Left ventricle myocardium superior (tissue), 1 donor: ENCODE data around the gene SLC43A2. TPM values are rescaled to one million over a fixed set of nuclear protein-coding genes. Genes with fewer than 3 reads are reported as not detected.

Source experiments
- ATAC-seq: fragments of 200-7000 bp; cut with Tn5 transposase; one replicate; pipeline ENCODE4 v1.9.1; 2020; ENCODE audit warnings: mild to moderate bottlenecking, moderate library complexity
- DNase-seq: peaks from one replicate; pipeline ENCODE4 v3.0.0-alpha.2; 2020
- intact Hi-C: fragments of 100-400 bp; cut with micrococcal nuclease; formaldehyde crosslinking; loops from one replicate; pipeline ENCODE4 v1.11.0; 2022
- total RNA-seq: library from RNA; stranded (reverse); fragmentation: NEBNext Ultra II Directional; extraction: Animal tissue kit (Norgen Biotek cat#: 25700); gene quantifications from one replicate; pipeline ENCODE4 v1.2.1, GENCODE V29; 2021
- donor health status: DM: no; HTN: yes; CAD: no; lungs with severe emphysema.

Gene SLC43A2
- total RNA-seq, 1 donor from 2014 or later: 3.1 TPM

GRCh38 chr17:1601571-1601970 lies 27.1 kb downstream of the SLC43A2 start:
- DNase-seq (no peak), ATAC-seq (no peak)
- intact Hi-C loops: no loop called here

GRCh38 chr17:1598399-1599095 lies 30.1 kb downstream of the SLC43A2 start:
- ATAC-seq: no peak
- intact Hi-C loops: no loop called here
- no peak for DNase-seq

GRCh38 chr17:1597861-1598342 lies 30.7 kb downstream of the SLC43A2 start:
- ATAC-seq (no peak), DNase-seq (no peak)
- intact Hi-C loops: no loop called here

- ATAC-seq (no peak), DNase-seq (no peak)
- intact Hi-C loops: no loop called here
Measured at GRCh38 chr17:1593630-1593931, 35.1 kb downstream of the SLC43A2 start.

- DNase-seq (no peak), ATAC-seq (no peak)
- intact Hi-C loops: no loop called here
Measured at GRCh38 chr17:1592751-1593629, 35.6 kb downstream of the SLC43A2 start.

GRCh38 chr17:1591474-1592090 lies 37.1 kb downstream of the SLC43A2 start:
- DNase-seq: no peak
- no peak for ATAC-seq
- intact Hi-C loops: no loop called here

GRCh38 chr17:1590747-1591473 lies 37.7 kb downstream of the SLC43A2 start:
- intact Hi-C loops: no loop called here
- ATAC-seq (no peak), DNase-seq (no peak)

GRCh38 chr17:1590029-1590746 lies 38.4 kb downstream of the SLC43A2 start:
- ATAC-seq (peak; percentile 93), DNase-seq (peak; percentile 81)
- intact Hi-C loops: no loop called here

GRCh38 chr17:1588821-1589585 lies 39.6 kb downstream of the SLC43A2 start:
- DNase-seq (no peak), ATAC-seq (no peak)
- intact Hi-C loops: no loop called here

- ATAC-seq (no peak), DNase-seq (no peak)
- intact Hi-C loops: no loop called here
Measured at GRCh38 chr17:1584167-1584566, 44.5 kb downstream of the SLC43A2 start.

GRCh38 chr17:1583556-1583955 lies 45.1 kb downstream of the SLC43A2 start:
- DNase-seq: no peak
- ATAC-seq: no peak
- intact Hi-C loops: no loop called here

- no peak for ATAC-seq
- intact Hi-C loops: no loop called here
- no peak for DNase-seq
Measured at GRCh38 chr17:1582374-1582773, 46.3 kb downstream of the SLC43A2 start.

GRCh38 chr17:1580979-1581676 lies 47.5 kb downstream of the SLC43A2 start:
- intact Hi-C loops: no loop called here
- DNase-seq (no peak), ATAC-seq (no peak)

- DNase-seq: no peak
- no peak for ATAC-seq
- intact Hi-C loops: loop anchor here (5.0 kb wide), 1 partner anchor 49 kb away; the partner anchor contains the start of gene SLC43A2
Measured at GRCh38 chr17:1578029-1578428, 50.6 kb downstream of the SLC43A2 start.

- ATAC-seq: peak; percentile 13
- intact Hi-C loops: loop anchor here (5.0 kb wide), 1 partner anchor 50 kb away; the partner anchor contains the start of gene SLC43A2
- no peak for DNase-seq
Measured at GRCh38 chr17:1577583-1578013, 51.0 kb downstream of the SLC43A2 start.

GRCh38 chr17:1577182-1577581 lies 51.5 kb downstream of the SLC43A2 start:
- ATAC-seq (peak; percentile 90), DNase-seq (peak; percentile 91)
- intact Hi-C loops: loop anchor here (5.0 kb wide), 1 partner anchor 50 kb away; the partner anchor contains the start of gene SLC43A2

- intact Hi-C loops: loop anchor here (5.0 kb wide), 1 partner anchor 51 kb away; the partner anchor contains the start of gene SLC43A2
- DNase-seq: no peak
- ATAC-seq: no peak
Measured at GRCh38 chr17:1576500-1576899, 52.1 kb downstream of the SLC43A2 start.
